Naive B cell (primary cell): ENCODE results near the gene HOXA7. TPM values are rescaled to one million over a fixed set of nuclear protein-coding genes. Genes with fewer than 3 reads are reported as not detected.

Experiments used
- ATAC-seq, 2 donors: fragments of 150-1000 bp; cut with Tn5 transposase; 2 replicates each; pipeline ENCODE4 v1.10.0; 2021; ENCODE audit warnings: low read depth in 2 of 2, mild to moderate bottlenecking in 2 of 2, moderate library complexity in 2 of 2
- DNase-seq: peaks from one replicate; pipeline ENCODE4 v3.0.0; 2022
- H3K27ac Mint-ChIP-seq, 6 donors: one replicate each; pipeline ENCODE4 v1.8.0; 2020 to 2022; ENCODE audit warnings: mild to moderate bottlenecking in 6 of 6, mixed read lengths in 6 of 6, moderate library complexity in 5 of 6, inconsistent platforms in 2 of 6
- H3K27me3 Mint-ChIP-seq, 3 donors: one replicate each; pipeline ENCODE4 v1.8.0; 2021 to 2022; ENCODE audit warnings: mixed read lengths in 3 of 3, mild to moderate bottlenecking in 1 of 3
- H3K36me3 Mint-ChIP-seq, 2 donors: one replicate each; pipeline ENCODE4 v1.8.0; 2020 to 2022; ENCODE audit warnings: mixed read lengths in 2 of 2, inconsistent platforms in 1 of 2, mild to moderate bottlenecking in 1 of 2
- H3K4me1 Mint-ChIP-seq, 3 donors: one replicate each; pipeline ENCODE4 v1.8.0; 2020 to 2022; ENCODE audit warnings: mixed read lengths in 3 of 3, inconsistent platforms in 1 of 3, mild to moderate bottlenecking in 1 of 3, moderate library complexity in 1 of 3
- H3K4me3 Mint-ChIP-seq, 8 donors: one replicate each; pipeline ENCODE4 v1.8.0; 2020 to 2022; ENCODE audit warnings: mild to moderate bottlenecking in 8 of 8, mixed read lengths in 8 of 8, moderate library complexity in 8 of 8, inconsistent platforms in 2 of 8
- H3K9me3 Mint-ChIP-seq, 7 donors: one replicate each; pipeline ENCODE4 v1.8.0; 2020 to 2022; ENCODE audit warnings: mixed read lengths in 7 of 7, mild to moderate bottlenecking in 5 of 7, inconsistent platforms in 2 of 7, moderate library complexity in 1 of 7
- polyA plus RNA-seq, 6 donors: library from polyadenylated mRNA; unstranded; fragments of 300-500 nt; fragmentation: Illumina TruSeq; gene quantifications; one replicate each; pipeline ENCODE4 v1.2.3, GENCODE V29; 2021; ENCODE audit warnings: low read depth in 6 of 6

HOXA7 gene
- polyA plus RNA-seq, 6 donors from 2014 or later = not detected

- ATAC-seq (no peak), DNase-seq (no peak)
- peaks cover 0 to 13% of the 10 kb centered on the region in 2 donors for H3K36me3 Mint-ChIP-seq
- peak overlapping the region in 2 of 6 donors; percentile 54 to 80 for H3K27ac Mint-ChIP-seq
- H3K27me3 Mint-ChIP-seq = peaks cover 60 to 73% (median 67%) of the 10 kb centered on the region in 3 donors
- H3K4me1 Mint-ChIP-seq = peaks cover 29 to 40% (median 36%) of the 10 kb centered on the region in 3 donors
- H3K4me3 Mint-ChIP-seq = peak overlapping the region; percentile 70 to 85 (median 76)
- H3K9me3 Mint-ChIP-seq = peaks cover 0 to 11% (median 2%) of the 10 kb centered on the region in 7 donors
Observed at GRCh38 chr7:27148031-27148755, 8.3 kb downstream of the HOXA7 start.

GRCh38 chr7:27147199-27148030 lies 9.1 kb downstream of the HOXA7 start, which contains the start of gene HOXA6:
Gene HOXA6, minus strand, starts transcription at chr7:27147774. Its CDS starts 25 bp downstream, at chr7:27147749.
- H3K4me3 Mint-ChIP-seq = peak within 1 kb of the TSS; percentile 72 to 85 (median 79)
- H3K36me3 Mint-ChIP-seq = peaks cover 0 to 13% of the 10 kb centered on the region in 2 donors
- no peak for DNase-seq
- peaks cover 0 to 11% (median 2%) of the 10 kb centered on the region in 7 donors for H3K9me3 Mint-ChIP-seq
- peak within 1 kb of the TSS in 3 of 6 donors; percentile 54 to 80 (median 69) for H3K27ac Mint-ChIP-seq
- ATAC-seq = no peak
- H3K4me1 Mint-ChIP-seq = peaks cover 35 to 42% (median 40%) of the 10 kb centered on the region in 3 donors
- H3K27me3 Mint-ChIP-seq = peaks cover 65 to 78% (median 69%) of the 10 kb centered on the region in 3 donors

DNA sequence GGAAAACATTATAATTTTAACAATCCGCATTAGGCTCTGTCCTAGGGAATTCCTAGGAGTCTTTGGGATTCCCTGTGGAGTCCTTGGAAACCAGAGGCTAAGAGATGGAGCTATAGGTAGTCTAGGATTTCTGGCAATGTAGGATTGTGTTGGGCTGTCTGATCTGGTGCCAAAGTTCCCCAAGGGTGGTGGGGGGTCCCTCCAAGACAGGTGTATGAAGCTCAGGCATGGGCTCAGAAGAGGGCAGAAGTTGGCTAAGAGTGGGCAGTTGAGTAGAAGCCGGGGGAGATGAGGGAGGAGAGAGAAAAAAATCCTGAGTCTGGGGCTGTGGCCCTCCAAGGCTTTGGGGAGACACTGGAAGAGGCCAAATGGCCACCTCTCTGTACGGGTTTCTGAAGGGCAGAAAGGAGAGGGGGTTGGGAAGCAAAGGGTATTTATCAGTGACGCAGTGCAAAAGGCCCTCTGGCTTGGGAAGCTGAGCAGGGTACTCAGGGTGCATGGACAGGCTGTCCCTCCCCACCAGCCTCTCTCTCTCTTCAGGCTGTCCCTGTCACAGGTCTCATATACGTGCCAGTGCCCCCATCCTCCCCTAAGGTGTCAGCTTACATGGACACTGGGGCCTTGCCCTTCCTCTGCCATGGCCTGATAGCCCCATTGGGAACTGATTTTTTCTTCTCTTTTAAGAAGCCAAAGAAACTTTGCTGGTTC lies 9.8 kb downstream of the HOXA7 start:
- peak overlapping the region in 2 of 6 donors; percentile 2 to 69 for H3K27ac Mint-ChIP-seq
- peak overlapping the region in 6 of 8 donors; percentile 61 to 85 (median 73) for H3K4me3 Mint-ChIP-seq
- H3K9me3 Mint-ChIP-seq = peaks cover 0 to 11% (median 2%) of the 10 kb centered on the region in 7 donors
- no peak for ATAC-seq
- no peak for DNase-seq
- H3K4me1 Mint-ChIP-seq = peaks cover 30 to 40% (median 34%) of the 10 kb centered on the region in 3 donors
- H3K27me3 Mint-ChIP-seq = peaks cover 67 to 78% (median 67%) of the 10 kb centered on the region in 3 donors
- H3K36me3 Mint-ChIP-seq = peaks cover 0 to 13% of the 10 kb centered on the region in 2 donors

- Mint-ChIP-seq H3K36me3 (peaks cover 0 to 13% of the 10 kb centered on the region in 2 donors), H3K27ac (peak overlapping the region in 1 of 6 donors; percentile 16), H3K4me1 (peaks cover 23 to 33% (median 28%) of the 10 kb centered on the region in 3 donors), H3K9me3 (peaks cover 0 to 8% (median 2%) of the 10 kb centered on the region in 7 donors), H3K27me3 (peaks cover 67 to 75% (median 67%) of the 10 kb centered on the region in 3 donors), H3K4me3 (peak overlapping the region in 2 of 8 donors; percentile 45 to 74)
- no peak for DNase-seq
- no peak for ATAC-seq
Observed at GRCh38 chr7:27145914-27146412, 10.5 kb downstream of the HOXA7 start.

DNA sequence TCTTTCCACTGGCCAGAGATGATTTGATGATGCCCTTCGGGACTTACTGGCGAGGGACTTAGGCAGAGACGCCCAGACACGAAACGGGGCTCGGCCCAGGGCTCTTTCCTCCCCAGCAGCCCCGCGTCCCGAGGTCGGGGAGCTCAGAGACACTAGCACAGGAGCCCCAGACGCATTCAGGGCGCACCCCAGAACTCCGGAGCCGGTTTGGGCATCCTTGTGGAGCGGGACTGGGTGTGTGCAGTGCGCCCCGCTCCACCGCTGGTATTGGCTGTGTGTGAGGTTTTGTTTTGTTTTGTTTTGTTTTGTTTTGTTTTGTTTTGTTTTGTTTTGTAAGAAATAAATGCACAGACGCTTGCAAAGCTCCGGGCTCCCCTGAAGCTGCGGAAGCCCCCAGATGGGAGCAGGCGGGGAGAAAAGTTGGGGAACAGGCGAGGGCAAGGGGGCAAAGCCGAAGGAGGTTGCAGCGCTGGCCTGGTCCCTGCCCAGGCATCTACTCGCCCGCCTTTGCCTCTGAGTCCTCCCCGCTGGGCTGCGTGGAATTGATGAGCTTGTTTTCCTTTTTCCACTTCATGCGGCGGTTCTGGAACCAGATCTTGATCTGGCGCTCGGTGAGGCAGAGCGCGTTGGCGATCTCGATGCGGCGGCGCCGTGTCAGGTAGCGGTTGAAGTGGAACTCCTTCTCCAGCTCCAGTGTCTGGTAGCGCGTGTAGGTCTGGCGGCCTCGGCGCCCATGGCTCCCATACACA lies 11.1 kb downstream of the HOXA7 start:
- Mint-ChIP-seq H3K27ac (peak overlapping the region in 2 of 6 donors; percentile 44 to 72), H3K4me3 (peak overlapping the region in 5 of 8 donors; percentile 26 to 73 (median 48)), H3K4me1 (peaks cover 17 to 27% (median 21%) of the 10 kb centered on the region in 3 donors), H3K27me3 (peaks cover 62 to 74% (median 62%) of the 10 kb centered on the region in 3 donors), H3K36me3 (peaks cover 0 to 13% of the 10 kb centered on the region in 2 donors), H3K9me3 (peaks cover 0 to 8% (median 2%) of the 10 kb centered on the region in 7 donors)
- ATAC-seq = no peak
- DNase-seq = no peak

DNA sequence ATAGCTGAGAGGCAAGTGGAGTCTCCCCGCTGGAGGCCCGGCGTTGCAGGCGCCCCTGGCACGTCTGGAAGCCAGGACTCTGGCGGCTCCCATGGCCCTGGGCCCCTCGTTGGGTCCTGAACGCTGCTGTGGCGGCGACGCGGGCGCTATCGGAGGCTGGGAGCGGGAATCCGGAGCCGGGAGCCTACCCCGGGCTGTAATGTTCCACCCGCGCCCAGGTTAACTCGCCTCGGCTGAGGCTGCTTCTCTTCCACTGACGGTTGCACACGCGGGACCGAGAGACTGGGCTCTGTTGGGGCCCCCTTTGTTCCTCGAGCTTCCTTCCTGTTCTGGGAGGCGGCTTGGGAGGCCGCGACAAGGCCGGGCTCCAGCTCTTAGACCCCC lies 11.7 kb downstream of the HOXA7 start:
- Mint-ChIP-seq H3K27me3 (peaks cover 60 to 75% (median 62%) of the 10 kb centered on the region in 3 donors), H3K36me3 (peaks cover 0 to 13% of the 10 kb centered on the region in 2 donors), H3K4me1 (peaks cover 15 to 24% (median 16%) of the 10 kb centered on the region in 3 donors), H3K27ac (peak overlapping the region in 2 of 6 donors; percentile 72 to 89), H3K9me3 (peaks cover 0 to 8% (median 2%) of the 10 kb centered on the region in 7 donors), H3K4me3 (peak overlapping the region in 3 of 8 donors; percentile 28 to 50 (median 48))
- no peak for ATAC-seq
- DNase-seq = no peak

DNA sequence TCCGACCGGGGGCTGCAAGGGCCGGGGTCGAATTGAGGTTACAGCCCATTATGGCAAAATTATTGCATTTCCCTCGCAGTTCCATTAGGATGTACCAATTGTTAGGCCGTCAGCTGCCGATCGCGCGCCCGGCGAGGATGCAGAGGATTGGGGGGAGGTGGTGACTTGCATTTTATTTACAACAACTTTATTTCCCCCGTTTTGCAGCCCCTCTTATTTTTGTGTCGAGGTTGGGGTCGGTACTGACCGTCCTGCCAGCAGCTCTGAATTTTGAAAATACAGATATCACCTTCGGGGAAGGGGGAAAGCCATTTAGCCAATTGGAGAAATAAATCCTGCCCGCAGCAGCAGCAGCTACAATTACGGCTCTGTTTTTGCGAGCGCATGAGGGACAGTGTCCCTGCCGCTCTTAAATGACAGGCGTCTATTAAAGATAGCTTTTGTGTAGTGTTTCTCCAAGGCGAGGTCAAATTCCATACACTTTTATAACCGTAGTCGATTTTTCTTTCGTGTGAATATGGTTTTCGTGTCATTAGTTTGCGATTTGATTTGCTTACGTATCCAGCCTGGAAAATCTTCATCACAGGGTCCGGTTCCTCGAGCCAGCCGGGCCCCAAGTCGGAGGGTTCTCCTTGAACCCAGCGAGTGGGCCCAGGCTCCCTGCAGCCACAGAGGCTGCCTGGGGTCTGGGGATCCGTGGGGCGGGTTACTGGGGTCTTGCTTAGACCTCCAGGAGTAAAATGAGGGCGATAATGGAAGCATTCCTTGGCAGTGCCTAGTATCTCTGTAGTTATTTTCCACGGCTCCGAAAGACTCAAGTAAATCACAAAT lies 12.3 kb downstream of the HOXA7 start:
- Mint-ChIP-seq H3K9me3 (peaks cover 0 to 8% (median 2%) of the 10 kb centered on the region in 7 donors), H3K36me3 (peaks cover 0 to 13% of the 10 kb centered on the region in 2 donors), H3K27me3 (peaks cover 58 to 78% (median 60%) of the 10 kb centered on the region in 3 donors), H3K4me3 (peak overlapping the region in 1 of 8 donors; percentile 74), H3K27ac (peak overlapping the region in 1 of 6 donors; percentile 89), H3K4me1 (peaks cover 15 to 24% (median 16%) of the 10 kb centered on the region in 3 donors)
- DNase-seq (no peak), ATAC-seq (no peak)

- Mint-ChIP-seq H3K4me1 (peaks cover 12 to 19% (median 15%) of the 10 kb centered on the region in 3 donors), H3K27me3 (peaks cover 53 to 80% (median 63%) of the 10 kb centered on the region in 3 donors), H3K9me3 (peaks cover 0 to 7% (median 2%) of the 10 kb centered on the region in 7 donors), H3K4me3 (peak within 1 kb of the TSS; percentile 33 to 78 (median 58)), H3K27ac (peak within 1 kb of the TSS in 4 of 6 donors; percentile 28 to 91 (median 75)), H3K36me3 (peaks cover 0 to 13% of the 10 kb centered on the region in 2 donors)
- DNase-seq (no peak), ATAC-seq (peak in 1 of 2 donors; percentile 66)
Observed at GRCh38 chr7:27143023-27143949, 13.2 kb downstream of the HOXA7 start, which contains the start of gene HOXA5. Gene HOXA5, minus strand, starts transcription at chr7:27143681. Its CDS starts 74 bp downstream, at chr7:27143607.

DNA sequence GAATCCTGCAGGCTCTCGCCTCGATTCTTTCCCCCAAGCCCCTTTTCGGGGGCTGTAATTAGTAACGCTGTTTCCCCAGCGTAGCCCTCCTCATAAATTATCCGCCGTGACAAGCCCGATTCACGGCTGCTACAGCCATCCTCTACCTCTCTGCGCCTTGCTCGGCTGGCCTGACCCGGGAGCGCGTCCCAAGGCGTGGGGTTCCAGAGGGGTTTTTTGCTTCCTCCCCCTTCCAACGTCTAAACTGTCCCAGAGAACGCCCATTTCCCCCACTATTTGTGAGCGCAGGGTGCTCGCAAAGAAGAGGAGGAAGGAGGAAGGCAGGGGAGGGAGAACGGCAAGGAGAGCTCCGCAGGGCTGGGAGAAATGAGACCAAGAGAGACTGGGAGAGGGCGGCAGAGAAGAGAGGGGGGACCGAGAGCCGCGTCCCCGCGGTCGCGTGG lies 13.9 kb downstream of the HOXA7 start:
- ATAC-seq (no peak), DNase-seq (no peak)
- Mint-ChIP-seq H3K4me1 (peaks cover 8 to 14% (median 12%) of the 10 kb centered on the region in 3 donors), H3K4me3 (peak overlapping the region; percentile 33 to 78 (median 58)), H3K36me3 (peaks cover 0 to 13% of the 10 kb centered on the region in 2 donors), H3K9me3 (peaks cover 0 to 7% (median 2%) of the 10 kb centered on the region in 7 donors), H3K27ac (peak overlapping the region in 4 of 6 donors; percentile 28 to 91 (median 64)), H3K27me3 (peaks cover 54 to 81% (median 65%) of the 10 kb centered on the region in 3 donors)

DNA sequence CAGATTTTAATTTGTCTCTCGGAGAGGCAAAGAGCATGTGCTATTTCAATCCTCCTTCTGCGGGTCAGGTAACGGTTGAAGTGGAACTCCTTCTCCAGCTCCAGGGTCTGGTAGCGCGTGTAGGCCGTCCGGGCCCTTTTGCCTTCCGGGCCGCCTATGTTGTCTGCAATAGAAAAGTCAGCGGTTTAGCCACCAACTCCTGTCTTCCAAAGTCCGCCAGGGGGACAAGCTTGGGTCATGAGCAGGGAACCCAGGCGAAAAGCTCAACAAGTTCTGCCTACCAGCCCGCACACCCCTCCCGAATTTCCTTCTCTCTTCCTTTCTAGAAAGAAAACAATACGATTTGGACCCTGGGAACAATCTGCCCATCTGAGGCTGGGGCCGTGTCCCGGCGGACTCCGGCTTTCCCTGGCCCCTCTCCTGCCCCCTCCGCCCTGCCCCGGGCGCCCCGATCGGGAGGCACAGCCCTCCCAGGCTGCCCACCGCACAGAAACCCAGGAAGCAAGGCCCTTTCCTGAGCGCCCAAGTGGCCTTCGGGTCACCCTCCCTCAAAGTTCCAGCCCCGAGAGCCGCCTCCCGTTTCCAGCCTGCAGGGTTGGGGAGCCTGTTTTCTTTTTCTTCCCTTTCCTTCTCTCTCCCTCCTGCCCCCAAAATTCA lies 14.4 kb downstream of the HOXA7 start:
- ATAC-seq = no peak
- no peak for DNase-seq
- peaks cover 2 to 9% (median 9%) of the 10 kb centered on the region in 3 donors for H3K4me1 Mint-ChIP-seq
- no peak overlapping the region for H3K27ac Mint-ChIP-seq
- peak overlapping the region in 2 of 8 donors; percentile 33 to 74 for H3K4me3 Mint-ChIP-seq
- peaks cover 54 to 81% (median 66%) of the 10 kb centered on the region in 3 donors for H3K27me3 Mint-ChIP-seq
- H3K9me3 Mint-ChIP-seq = peaks cover 0 to 7% (median 2%) of the 10 kb centered on the region in 7 donors
- H3K36me3 Mint-ChIP-seq = peaks cover 0 to 9% of the 10 kb centered on the region in 2 donors
